Esophagus muscularis mucosa (tissue), 4 donors: ENCODE results near the gene ATP5F1A. TPM values are rescaled to one million over a fixed set of nuclear protein-coding genes. Genes with fewer than 3 reads are reported as not detected.

Source experiments
- DNase-seq: peaks from one replicate; pipeline ENCODE4 v3.0.0-alpha.2; 2017; ENCODE audit errors: extremely low spot score
- H3K27ac ChIP-seq, 4 donors: fragments of 200-600 bp; sonication (generic); replicated peaks in 1 of 4; 1 replicate in 3 of 4; 2 replicates in 1 of 4; pipeline ENCODE4 v1.5.1; 2016 to 2019; ENCODE audit warnings: mild to moderate bottlenecking in 1 of 4
- H3K27me3 ChIP-seq, 4 donors: fragments of 200-600 bp; sonication (generic); one replicate each; pipeline versions ENCODE4 v1.5.1 to v1.6.0; 2016 to 2019
- H3K36me3 ChIP-seq, 4 donors: fragments of 200-600 bp; sonication (generic); one replicate each; pipeline ENCODE4 v1.5.1; 2016 to 2019
- H3K4me1 ChIP-seq, 4 donors: fragments of 200-600 bp; sonication (generic); one replicate each; pipeline ENCODE4 v1.5.1; 2016 to 2019
- H3K4me3 ChIP-seq, 4 donors: fragments of 200-600 bp; sonication (generic); 1 replicate in 2 of 4; 2 replicates in 2 of 4; pipeline ENCODE4 v1.5.1; 2016 to 2019; ENCODE audit warnings: mild to moderate bottlenecking in 4 of 4, moderate library complexity in 1 of 4
- H3K9me3 ChIP-seq, 4 donors: fragments of 200-600 bp; sonication (generic); 1 replicate in 3 of 4; 2 replicates in 1 of 4; pipeline ENCODE4 v1.5.1; 2016 to 2019
- EP300 ChIP-seq: sonication (generic); formaldehyde crosslinking; IDR thresholded peaks from one replicate; pipeline ENCODE4 v1.6.1; 2017; ENCODE audit warnings: antibody characterized with exemption
- POLR2A ChIP-seq: fragments of 450-650 bp; IDR thresholded peaks from one replicate; pipeline ENCODE4 v1.6.1; 2017; ENCODE audit warnings: antibody characterized with exemption, moderate library complexity, mild to moderate bottlenecking, low read depth
- POLR2AphosphoS5 ChIP-seq, 2 donors: sonication (generic); formaldehyde crosslinking; IDR thresholded peaks; one replicate each; pipeline ENCODE4 v1.6.1; 2017; ENCODE audit warnings: antibody characterized with exemption in 2 of 2
- WGBS: methylation state at CpG from one replicate; pipeline ENCODE4 v1.1.5; 2018; 5-methylcytosine and 5-hydroxymethylcytosine counted together
- intact Hi-C: fragments of 100-400 bp; cut with DNase I; formaldehyde crosslinking; loops from one replicate; pipeline ENCODE4 v1.15.1; 2023
- small RNA-seq, 3 donors: library from RNA; depleted of rRNA; stranded (forward); fragments of <200 nt; gene quantifications; one replicate each; pipeline ENCODE3, GENCODE V24; 2016
- total RNA-seq, 4 donors: library from RNA; depleted of rRNA; stranded (reverse); fragments of >200 nt; gene quantifications; one replicate each; pipeline versions ENCODE4 v1.1.0 to v1.2.1, GENCODE V29; 2016
- TF ChIP-seq, protein P1 (sequence below), 3 experiments: fragments of 200-600 bp in 2 of 3; fragments of 450-650 bp in 1 of 3; sonication (generic) in 2 of 3; IDR thresholded peaks; one replicate each; pipeline ENCODE4 v1.5.1; 2017 to 2019; ENCODE audit warnings: antibody characterized with exemption in 3 of 3, mild to moderate bottlenecking in 2 of 3, moderate library complexity in 1 of 3

ATP5F1A gene
- total RNA-seq, 4 donors from 2014 or later = 417 to 545 (median 470) TPM

- no peak for DNase-seq
- no peaks in the 10 kb centered on the region for H3K9me3 ChIP-seq
- intact Hi-C loops = no loop called here
- H3K27ac ChIP-seq = no peak overlapping the region
- no peak overlapping the region for H3K4me3 ChIP-seq
- 50% methylated on average over 1 of the region's 1 CpG for WGBS
- TF ChIP-seq, protein P1, sequence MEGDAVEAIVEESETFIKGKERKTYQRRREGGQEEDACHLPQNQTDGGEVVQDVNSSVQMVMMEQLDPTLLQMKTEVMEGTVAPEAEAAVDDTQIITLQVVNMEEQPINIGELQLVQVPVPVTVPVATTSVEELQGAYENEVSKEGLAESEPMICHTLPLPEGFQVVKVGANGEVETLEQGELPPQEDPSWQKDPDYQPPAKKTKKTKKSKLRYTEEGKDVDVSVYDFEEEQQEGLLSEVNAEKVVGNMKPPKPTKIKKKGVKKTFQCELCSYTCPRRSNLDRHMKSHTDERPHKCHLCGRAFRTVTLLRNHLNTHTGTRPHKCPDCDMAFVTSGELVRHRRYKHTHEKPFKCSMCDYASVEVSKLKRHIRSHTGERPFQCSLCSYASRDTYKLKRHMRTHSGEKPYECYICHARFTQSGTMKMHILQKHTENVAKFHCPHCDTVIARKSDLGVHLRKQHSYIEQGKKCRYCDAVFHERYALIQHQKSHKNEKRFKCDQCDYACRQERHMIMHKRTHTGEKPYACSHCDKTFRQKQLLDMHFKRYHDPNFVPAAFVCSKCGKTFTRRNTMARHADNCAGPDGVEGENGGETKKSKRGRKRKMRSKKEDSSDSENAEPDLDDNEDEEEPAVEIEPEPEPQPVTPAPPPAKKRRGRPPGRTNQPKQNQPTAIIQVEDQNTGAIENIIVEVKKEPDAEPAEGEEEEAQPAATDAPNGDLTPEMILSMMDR (IDR thresholded peaks at IDR 0.05) = no peak
- TF ChIP-seq POLR2A (no peak), POLR2AphosphoS5 (IDR thresholded peaks at IDR 0.05) (no peak), EP300 (no peak)
- H3K36me3 ChIP-seq = no peaks in the 10 kb centered on the region
- H3K4me1 ChIP-seq = no peaks in the 10 kb centered on the region
- no peaks in the 10 kb centered on the region for H3K27me3 ChIP-seq
Measured at GRCh38 chr18:46034230-46034629, 63.9 kb downstream of the ATP5F1A start.

GRCh38 chr18:46031741-46032140 lies 66.4 kb downstream of the ATP5F1A start:
- Histone ChIP-seq H3K36me3 (no peaks in the 10 kb centered on the region), H3K27me3 (no peaks in the 10 kb centered on the region), H3K9me3 (no peaks in the 10 kb centered on the region), H3K4me3 (no peak overlapping the region), H3K27ac (no peak overlapping the region), H3K4me1 (peaks cover 4 to 15% (median 11%) of the 10 kb centered on the region in 4 donors)
- 91% methylated on average over 4 of the region's 4 CpGs for WGBS
- intact Hi-C loops = no loop called here
- TF ChIP-seq POLR2AphosphoS5 (IDR thresholded peaks at IDR 0.05) (no peak), POLR2A (no peak), EP300 (no peak)
- TF ChIP-seq, protein P1 (IDR thresholded peaks at IDR 0.05) = no peak
- no peak for DNase-seq

Small RNA genes lying within 50 kb of the gene (small RNA-seq; reads per million reads assigned to genes)
- gene RNU6-1278P = 0 reads per million in 3 donors
- gene RNY4P37 = 0 reads per million in 3 donors

Other genes with a start within 250 kb of the ATP5F1A start
- gene EPG5, start 131.0 kb downstream of the ATP5F1A start, total RNA-seq = 10 to 100 TPM; 20.4 to 34.3 (median 28.2) TPM
- 10 to 100 TPM in 1 of 4 donors, 1 to 10 TPM in 3; 5.6 to 10.8 (median 7.3) TPM for gene PSTPIP2, start 26.0 kb downstream of the ATP5F1A start, total RNA-seq
- gene HAUS1, start 6.1 kb upstream of the ATP5F1A start, total RNA-seq = 10 to 100 TPM; 31.9 to 48.3 (median 34.8) TPM